ENCODE results near the gene WDR93.

GRCh38 chr15:89674526-89674925 lies 16.1 kb upstream of the WDR93 start:
- TF ChIP-seq POLR2A (IDR thresholded peaks at IDR 0.05) (no peak), CTCF (IDR thresholded peaks at IDR 0.05) (no peak)

Data from adrenal gland (tissue), 5 donors.